ENCODE measurements around the gene LGALS9C.
A peak's percentile ranks its signal among the peaks of the same experiment; 100 is the strongest.
"Not testable (repeated sequence)": the region's sequence is repeated elsewhere in the genome, so short reads cannot be mapped to it uniquely, and the experiment has no call there.

Gene LGALS9C

GRCh38 chr17:18476508-18477308, at the start of gene LGALS9C:
LGALS9C (plus strand) TSS chr17:18476789; CDS start chr17:18476855, 66 bp downstream.
- peak; percentile 2 for DNase-seq

- not testable (repeated sequence) for DNase-seq
Observed at GRCh38 chr17:18432206-18432605, 44.4 kb upstream of the LGALS9C start.

GRCh38 chr17:18439465-18439870, 37.1 kb upstream of the LGALS9C start:
- not testable (repeated sequence) for DNase-seq

- DNase-seq, result not testable (repeated sequence)
Observed at GRCh38 chr17:18442093-18442492, 34.5 kb upstream of the LGALS9C start.

- DNase-seq, result not testable (repeated sequence)
Observed at GRCh38 chr17:18442532-18442931, 34.1 kb upstream of the LGALS9C start.

- DNase-seq, result not testable (repeated sequence)
Observed at GRCh38 chr17:18447476-18448205, 28.9 kb upstream of the LGALS9C start.

GRCh38 chr17:18448311-18448710, 28.3 kb upstream of the LGALS9C start:
- not testable (repeated sequence) for DNase-seq

- DNase-seq, result not testable (repeated sequence)
Observed at GRCh38 chr17:18449833-18450232, 26.8 kb upstream of the LGALS9C start.

- DNase-seq, result not testable (repeated sequence)
Observed at GRCh38 chr17:18450998-18451397, 25.6 kb upstream of the LGALS9C start.

GRCh38 chr17:18451969-18452368, 24.6 kb upstream of the LGALS9C start:
- DNase-seq, result not testable (repeated sequence)

- peak; percentile 11 for DNase-seq
Observed at GRCh38 chr17:18459035-18459434, 17.6 kb upstream of the LGALS9C start.

GRCh38 chr17:18463831-18464502, 12.6 kb upstream of the LGALS9C start:
- not testable (repeated sequence) for DNase-seq

- DNase-seq, result not testable (repeated sequence)
Observed at GRCh38 chr17:18466250-18466983, 10.2 kb upstream of the LGALS9C start.

- not testable (repeated sequence) for DNase-seq
Observed at GRCh38 chr17:18467001-18467400, 9.6 kb upstream of the LGALS9C start.

- DNase-seq, result not testable (repeated sequence)
Observed at GRCh38 chr17:18468472-18469171, 8.0 kb upstream of the LGALS9C start.

GRCh38 chr17:18469837-18470236, 6.8 kb upstream of the LGALS9C start:
- not testable (repeated sequence) for DNase-seq

- DNase-seq, result not testable (repeated sequence)
Observed at GRCh38 chr17:18470345-18470930, 6.2 kb upstream of the LGALS9C start.

GRCh38 chr17:18473967-18474366, 2.6 kb upstream of the LGALS9C start:
- not testable (repeated sequence) for DNase-seq

- not testable (repeated sequence) for DNase-seq
Observed at GRCh38 chr17:18474754-18475153, 1.8 kb upstream of the LGALS9C start.

- DNase-seq, result not testable (repeated sequence)
Observed at GRCh38 chr17:18477367-18477766, 778 bp downstream of the LGALS9C start.

- DNase-seq, result not testable (repeated sequence)
Observed at GRCh38 chr17:18478362-18478761, 1.8 kb downstream of the LGALS9C start.
